Hindlimb muscle (tissue), 1 donor: ENCODE data around the gene AATK. TPM values are rescaled to one million over a fixed set of nuclear protein-coding genes. Genes with fewer than 3 reads are reported as not detected.

ENCODE experiments used
- DNase-seq: peaks from one replicate; pipeline ENCODE4 v3.0.0-alpha.2; 2013
- polyA plus RNA-seq: library from polyadenylated mRNA; unstranded; fragments of 120-200 nt; gene quantifications from one replicate; pipeline ENCODE4 v1.2.1, GENCODE V29; 2013; ENCODE audit not compliant: insufficient read length

Gene AATK
- 11.3 TPM for polyA plus RNA-seq

GRCh38 chr17:81166033-81166492 lies at the start of gene AATK:
AATK (minus strand) TSS chr17:81166221; CDS start chr17:81165992, 229 bp downstream.
- no peak for DNase-seq

- no peak for DNase-seq
Observed at GRCh38 chr17:81213978-81214377, 48.0 kb upstream of the AATK start.

- DNase-seq = no peak
Observed at GRCh38 chr17:81212365-81212764, 46.3 kb upstream of the AATK start.

- no peak for DNase-seq
Observed at GRCh38 chr17:81210868-81211267, 44.8 kb upstream of the AATK start.

- no peak for DNase-seq
Observed at GRCh38 chr17:81210466-81210865, 44.4 kb upstream of the AATK start.

GRCh38 chr17:81209141-81209540 lies 43.1 kb upstream of the AATK start:
- no peak for DNase-seq

GRCh38 chr17:81208651-81209050 lies 42.6 kb upstream of the AATK start:
- DNase-seq = no peak

GRCh38 chr17:81207610-81208581 lies 41.9 kb upstream of the AATK start:
- no peak for DNase-seq

GRCh38 chr17:81206657-81207056 lies 40.6 kb upstream of the AATK start:
- DNase-seq = no peak

GRCh38 chr17:81206166-81206565 lies 40.1 kb upstream of the AATK start:
- DNase-seq = no peak

- DNase-seq = no peak
Observed at GRCh38 chr17:81204578-81204977, 38.6 kb upstream of the AATK start.

- no peak for DNase-seq
Observed at GRCh38 chr17:81203136-81203535, 37.1 kb upstream of the AATK start.

- no peak for DNase-seq
Observed at GRCh38 chr17:81202318-81202717, 36.3 kb upstream of the AATK start.

GRCh38 chr17:81200695-81201580 lies 34.9 kb upstream of the AATK start:
- peak; percentile 60 for DNase-seq

GRCh38 chr17:81200201-81200600 lies 34.2 kb upstream of the AATK start:
- DNase-seq = no peak

GRCh38 chr17:81199482-81199830 lies 33.4 kb upstream of the AATK start:
- no peak for DNase-seq

- no peak for DNase-seq
Observed at GRCh38 chr17:81198826-81199481, 32.9 kb upstream of the AATK start.

GRCh38 chr17:81197831-81198490 lies 31.9 kb upstream of the AATK start:
- no peak for DNase-seq

GRCh38 chr17:81197409-81197795 lies 31.4 kb upstream of the AATK start:
- no peak for DNase-seq

- no peak for DNase-seq
Observed at GRCh38 chr17:81196505-81197408, 30.7 kb upstream of the AATK start.

GRCh38 chr17:81195941-81196495 lies 30.0 kb upstream of the AATK start:
- DNase-seq = no peak
